Thyroid gland (tissue), 4 donors: Measurements from ENCODE around the gene ARID4A.

Experiments
- POLR2A ChIP-seq, 2 donors: fragments of 450-650 bp; IDR thresholded peaks; one replicate each; pipeline ENCODE4 v1.6.1; 2017; ENCODE audit warnings: antibody characterized with exemption in 2 of 2, mild to moderate bottlenecking in 2 of 2, moderate library complexity in 1 of 2
- TF ChIP-seq, protein P1 (sequence below), 6 experiments: fragments of 200-600 bp in 3 of 6; fragments of 450-650 bp in 3 of 6; sonication (generic) in 3 of 6; IDR thresholded peaks; one replicate each; pipeline ENCODE4 v1.5.1; 2016 to 2019; ENCODE audit warnings: antibody characterized with exemption in 6 of 6, mild to moderate bottlenecking in 2 of 6, inconsistent platforms in 1 of 6, moderate library complexity in 1 of 6

DNA sequence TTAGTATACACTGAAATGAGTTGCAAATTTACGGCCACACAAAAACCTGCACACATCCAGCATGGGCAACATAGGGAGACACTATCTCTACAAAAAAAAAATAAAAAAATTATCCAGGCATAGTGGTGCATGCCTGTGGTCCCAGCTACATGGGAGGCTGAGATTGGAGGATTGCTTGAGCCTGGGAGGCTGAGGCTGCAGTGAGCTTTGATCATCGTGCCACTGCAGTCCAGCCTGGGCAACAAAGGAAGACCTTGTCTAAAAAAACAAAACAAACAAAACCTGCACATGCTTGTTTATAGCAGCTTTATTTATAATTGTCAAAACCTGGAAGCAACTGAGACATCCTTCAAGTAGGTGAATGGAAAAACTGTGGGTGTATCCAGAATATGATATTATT lies 92.5 kb downstream of the ARID4A start:
- no peak for TF ChIP-seq POLR2A (IDR thresholded peaks at IDR 0.05)
- TF ChIP-seq, protein P1, sequence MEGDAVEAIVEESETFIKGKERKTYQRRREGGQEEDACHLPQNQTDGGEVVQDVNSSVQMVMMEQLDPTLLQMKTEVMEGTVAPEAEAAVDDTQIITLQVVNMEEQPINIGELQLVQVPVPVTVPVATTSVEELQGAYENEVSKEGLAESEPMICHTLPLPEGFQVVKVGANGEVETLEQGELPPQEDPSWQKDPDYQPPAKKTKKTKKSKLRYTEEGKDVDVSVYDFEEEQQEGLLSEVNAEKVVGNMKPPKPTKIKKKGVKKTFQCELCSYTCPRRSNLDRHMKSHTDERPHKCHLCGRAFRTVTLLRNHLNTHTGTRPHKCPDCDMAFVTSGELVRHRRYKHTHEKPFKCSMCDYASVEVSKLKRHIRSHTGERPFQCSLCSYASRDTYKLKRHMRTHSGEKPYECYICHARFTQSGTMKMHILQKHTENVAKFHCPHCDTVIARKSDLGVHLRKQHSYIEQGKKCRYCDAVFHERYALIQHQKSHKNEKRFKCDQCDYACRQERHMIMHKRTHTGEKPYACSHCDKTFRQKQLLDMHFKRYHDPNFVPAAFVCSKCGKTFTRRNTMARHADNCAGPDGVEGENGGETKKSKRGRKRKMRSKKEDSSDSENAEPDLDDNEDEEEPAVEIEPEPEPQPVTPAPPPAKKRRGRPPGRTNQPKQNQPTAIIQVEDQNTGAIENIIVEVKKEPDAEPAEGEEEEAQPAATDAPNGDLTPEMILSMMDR (IDR thresholded peaks at IDR 0.05) = no peak
